Endometrial microvascular endothelial cells (primary cell): ENCODE data around the gene ANXA2. TPM values are rescaled to one million over a fixed set of nuclear protein-coding genes. Genes with fewer than 3 reads are reported as not detected.
"Not testable (repeated sequence)": the region's sequence is repeated elsewhere in the genome, so short reads cannot be mapped to it uniquely, and the experiment has no call there.

ENCODE experiments used
- in situ Hi-C: cut with HindIII; loops from 2 replicates; pipeline ENCODE4 v1.10.0; 2017; ENCODE audit warnings: low sequenced_read_pairs, low pct_unique_long_range_greater_than_20kb; ENCODE audit errors: inconsistent ontology term
- total RNA-seq: library from RNA; depleted of rRNA; stranded (reverse); fragments of >200 nt; gene quantifications from one replicate; pipeline ENCODE4 v1.2.3, GENCODE V29; 2015; ENCODE audit errors: inconsistent ontology term

The ANXA2 gene
- total RNA-seq, 1 donor from 2014 or later, result 5,865 TPM

GRCh38 chr15:60412807-60413206, 15.0 kb upstream of the ANXA2 start:
- in situ Hi-C loops, result not testable (repeated sequence)

- in situ Hi-C loops, result no loop called here
Observed at GRCh38 chr15:60411774-60412425, 14.1 kb upstream of the ANXA2 start.

GRCh38 chr15:60410350-60410749, 12.6 kb upstream of the ANXA2 start:
- in situ Hi-C loops, result not testable (repeated sequence)

- in situ Hi-C loops, result no loop called here
Observed at GRCh38 chr15:60408463-60408981, 10.7 kb upstream of the ANXA2 start.

GRCh38 chr15:60407415-60407805, 9.6 kb upstream of the ANXA2 start:
- in situ Hi-C loops, result no loop called here

GRCh38 chr15:60406513-60407414, 9.0 kb upstream of the ANXA2 start:
- in situ Hi-C loops, result no loop called here

GRCh38 chr15:60405399-60405798, 7.6 kb upstream of the ANXA2 start:
- in situ Hi-C loops, result no loop called here

GRCh38 chr15:60404351-60404750, 6.6 kb upstream of the ANXA2 start:
- in situ Hi-C loops, result not testable (repeated sequence)

- in situ Hi-C loops, result no loop called here
Observed at GRCh38 chr15:60400944-60401343, 3.2 kb upstream of the ANXA2 start.

GRCh38 chr15:60399931-60400330, 2.1 kb upstream of the ANXA2 start:
- in situ Hi-C loops, result no loop called here

GRCh38 chr15:60399246-60399915, 1.6 kb upstream of the ANXA2 start:
- in situ Hi-C loops, result no loop called here

GRCh38 chr15:60396958-60397771, 621 bp downstream of the ANXA2 start:
- in situ Hi-C loops, result no loop called here

- in situ Hi-C loops, result no loop called here
Observed at GRCh38 chr15:60396560-60396957, 1.2 kb downstream of the ANXA2 start.

GRCh38 chr15:60396100-60396499, 1.7 kb downstream of the ANXA2 start:
- in situ Hi-C loops, result no loop called here

GRCh38 chr15:60395276-60396011, 2.3 kb downstream of the ANXA2 start:
- in situ Hi-C loops, result no loop called here

GRCh38 chr15:60394689-60395097, 3.1 kb downstream of the ANXA2 start:
- in situ Hi-C loops, result no loop called here

GRCh38 chr15:60392986-60393790, 4.6 kb downstream of the ANXA2 start:
- in situ Hi-C loops, result no loop called here
